Limb (tissue), 2 donors: ENCODE results near the gene ZNF683.
"Not testable (repeated sequence)": the region's sequence is repeated elsewhere in the genome, so short reads cannot be mapped to it uniquely, and the experiment has no call there.

Experiments
- DNase-seq, 2 donors: peaks; one replicate each; pipeline ENCODE4 v3.0.0-alpha.2; 2016; ENCODE audit errors: extremely low spot score in 2 of 2

ZNF683 gene

DNA sequence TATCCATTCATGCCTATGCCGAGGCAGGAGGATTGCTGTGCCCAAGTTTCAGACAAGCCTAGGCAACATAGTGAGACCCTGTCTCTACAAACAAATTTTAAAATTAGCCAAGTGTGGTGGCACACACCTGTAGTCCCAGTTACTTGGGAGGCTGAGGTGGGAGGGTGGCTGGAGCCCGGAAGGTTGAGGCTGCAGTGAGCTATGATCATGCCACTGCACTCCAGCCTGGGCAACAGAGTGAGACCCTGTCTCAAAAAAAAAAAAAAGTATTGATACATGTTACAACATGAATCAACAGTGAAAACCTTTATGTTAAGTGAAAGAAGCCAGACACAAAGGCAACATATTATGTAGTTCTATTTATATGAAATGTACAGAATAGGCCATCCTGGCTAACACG, 12.5 kb upstream of the ZNF683 start:
- DNase-seq, result not testable (repeated sequence)

DNA sequence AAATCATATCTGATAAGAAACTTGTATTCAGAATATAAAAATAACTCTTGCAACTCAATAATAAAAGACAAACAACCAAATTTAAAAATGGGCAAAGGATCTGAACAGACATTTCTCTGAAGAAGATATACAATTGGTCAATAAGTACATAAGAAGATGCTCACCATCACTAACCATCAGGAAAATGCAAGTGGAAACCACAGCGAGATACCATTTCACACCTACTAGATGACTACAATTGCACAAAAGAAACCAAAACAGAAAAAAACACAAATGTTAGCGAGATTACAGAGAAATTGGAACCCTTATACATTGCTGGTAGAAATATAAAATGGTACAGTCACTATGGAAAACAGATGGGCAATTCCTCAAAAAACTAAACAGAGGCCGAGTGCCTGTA, 11.5 kb upstream of the ZNF683 start:
- DNase-seq, result no peak

DNA sequence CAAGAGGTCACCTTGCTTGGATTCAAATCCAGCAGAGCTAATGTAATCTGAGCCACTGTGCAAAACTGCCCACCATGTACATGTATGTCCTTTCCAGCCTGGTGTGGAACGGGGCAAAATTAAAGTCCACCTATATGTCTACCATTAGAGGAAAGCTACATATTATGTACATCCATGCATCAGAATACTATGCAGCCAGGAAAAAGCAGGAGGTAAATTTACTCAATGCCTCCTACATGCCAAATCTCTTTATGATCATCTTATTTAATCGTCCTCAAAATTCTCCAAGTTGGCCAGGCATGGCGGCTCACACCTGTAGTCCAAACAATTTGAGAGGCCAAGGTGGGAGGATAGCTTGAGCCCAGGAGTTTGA, 6.3 kb upstream of the ZNF683 start:
- DNase-seq, result no peak

DNA sequence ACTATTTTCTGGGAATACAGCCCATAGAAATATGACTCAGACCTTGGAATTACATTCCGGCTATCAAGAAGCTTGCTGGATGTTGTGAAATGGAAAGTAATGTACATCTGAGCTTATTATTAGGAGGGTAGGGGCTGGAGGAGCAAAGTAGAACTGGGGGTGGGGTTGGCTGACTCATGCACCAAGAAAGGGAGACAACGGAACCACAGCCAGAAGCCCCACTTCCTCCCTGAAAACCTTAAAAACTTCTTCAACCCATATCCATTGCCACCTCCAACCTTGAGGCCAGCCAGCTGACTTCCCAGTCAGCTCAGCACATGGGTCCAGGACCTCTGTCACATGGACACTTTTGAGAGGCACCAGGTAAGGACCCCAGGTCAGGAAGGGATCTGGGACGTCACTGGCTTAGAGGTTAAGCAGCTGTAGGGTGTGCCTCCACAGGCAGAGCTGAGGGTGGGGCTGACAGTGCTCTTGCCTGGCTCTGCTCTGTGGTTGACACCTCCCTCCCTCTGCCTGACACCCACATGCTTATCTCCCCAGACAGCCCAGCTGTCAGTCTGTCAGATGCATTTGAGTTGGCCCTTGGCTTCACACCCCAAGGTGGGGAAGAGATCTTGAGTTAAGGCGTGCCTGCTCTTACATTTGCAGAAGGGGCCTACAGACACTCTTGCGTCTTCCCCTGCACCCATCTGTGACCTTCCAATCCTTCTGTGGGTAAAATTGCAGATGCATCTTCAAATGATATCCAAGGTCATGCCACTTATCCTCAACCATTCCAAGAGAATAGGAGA, 5.7 kb upstream of the ZNF683 start:
- DNase-seq, result peak in 1 of 2 donors; percentile 28

DNA sequence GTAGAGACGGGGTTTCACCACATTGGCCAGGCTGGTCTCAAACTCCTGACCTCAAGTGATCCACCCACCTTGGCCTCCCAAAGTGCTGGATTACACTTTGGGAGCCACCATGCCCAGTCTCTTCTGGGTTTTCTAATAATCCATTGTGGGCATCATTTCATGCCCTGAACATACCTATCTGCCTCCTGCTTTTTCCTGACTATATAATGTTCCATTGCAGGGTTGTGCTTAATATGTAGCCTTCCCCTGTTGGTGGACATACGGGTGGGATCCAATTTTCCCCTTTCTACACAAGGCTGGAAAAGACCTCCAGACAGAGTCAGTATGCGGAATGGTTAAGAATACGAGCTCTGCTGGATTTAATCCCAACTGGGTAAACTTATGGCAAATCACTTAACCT, 3.5 kb upstream of the ZNF683 start:
- DNase-seq, result no peak

DNA sequence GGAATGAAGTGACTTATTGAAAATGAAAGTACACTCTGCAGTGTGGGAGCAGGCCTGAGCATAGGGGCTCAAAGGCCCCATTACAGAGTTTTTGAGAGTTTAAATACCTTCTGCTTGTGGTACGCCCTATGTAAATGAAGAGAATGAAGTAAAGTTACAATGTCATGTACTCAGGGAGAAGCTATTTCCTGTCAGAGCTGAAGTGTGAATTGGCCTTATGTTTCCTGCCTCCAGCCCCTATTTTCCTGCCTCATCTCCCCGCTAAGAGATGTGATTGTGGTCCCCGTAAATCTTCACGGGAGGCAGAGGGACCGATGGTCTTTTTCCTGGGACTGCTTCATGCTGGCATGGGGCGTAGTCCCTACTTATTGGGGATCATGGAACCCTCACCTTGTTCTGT, 2.5 kb upstream of the ZNF683 start:
- DNase-seq, result no peak

DNA sequence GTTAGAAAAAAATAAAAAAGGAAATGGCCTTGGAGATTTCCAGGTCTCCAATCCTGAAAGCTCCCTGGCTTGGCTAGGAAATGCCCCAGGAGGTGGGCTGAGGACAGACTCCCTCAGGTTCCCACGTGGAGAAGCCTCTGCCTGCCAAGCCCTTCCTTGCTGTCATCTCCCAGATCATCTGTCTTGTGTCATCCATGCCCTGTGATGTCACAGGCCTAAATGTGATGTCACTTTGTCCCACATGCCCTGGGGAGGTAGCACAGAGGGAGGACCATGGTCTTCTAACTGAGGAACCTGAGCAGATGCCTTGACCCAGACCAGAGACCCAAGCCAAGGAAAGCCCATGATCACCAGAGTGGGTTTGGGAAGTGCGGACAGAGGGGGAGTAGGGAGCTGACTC, 1.8 kb upstream of the ZNF683 start:
- not testable (repeated sequence) for DNase-seq

DNA sequence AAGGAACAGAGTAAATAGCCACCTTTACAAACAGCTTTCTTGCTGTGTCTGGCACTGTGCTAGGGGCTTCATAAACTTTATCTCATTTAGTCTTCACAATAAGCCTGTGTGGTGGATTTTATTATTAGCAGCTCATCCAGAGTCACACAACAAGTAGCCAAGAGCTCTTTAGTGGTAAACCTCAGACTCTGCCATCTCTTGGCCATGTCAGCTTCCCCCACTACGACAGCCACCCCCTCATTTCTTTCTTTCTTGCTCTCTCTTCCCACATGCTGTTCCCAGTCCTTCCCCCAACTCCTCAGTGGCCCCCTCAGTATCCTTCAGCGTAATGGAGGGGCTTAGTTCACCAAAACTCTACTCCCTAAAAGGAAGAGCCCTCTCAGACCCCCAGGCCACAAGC, 1.2 kb upstream of the ZNF683 start:
- no peak for DNase-seq

DNA sequence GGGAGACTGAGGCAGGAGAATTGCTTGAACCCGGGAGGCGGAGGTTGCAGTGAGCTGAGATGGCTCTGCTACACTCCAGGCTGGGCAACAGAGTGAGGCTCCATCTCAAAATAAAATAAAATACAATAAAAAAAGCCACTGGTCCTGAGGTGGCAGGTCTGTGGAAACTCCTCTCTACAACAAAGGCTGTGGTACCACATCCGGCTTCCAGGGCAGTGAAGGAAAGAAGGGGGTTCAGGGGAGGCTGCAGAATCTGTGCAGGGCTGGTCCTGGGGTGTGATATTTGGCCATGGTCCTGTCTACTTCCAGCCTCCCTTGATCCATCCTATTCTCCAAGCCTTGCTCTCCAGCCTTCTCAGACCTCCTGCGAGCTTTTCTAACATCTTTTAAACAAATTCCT, 731 bp upstream of the ZNF683 start:
- DNase-seq, result no peak

DNA sequence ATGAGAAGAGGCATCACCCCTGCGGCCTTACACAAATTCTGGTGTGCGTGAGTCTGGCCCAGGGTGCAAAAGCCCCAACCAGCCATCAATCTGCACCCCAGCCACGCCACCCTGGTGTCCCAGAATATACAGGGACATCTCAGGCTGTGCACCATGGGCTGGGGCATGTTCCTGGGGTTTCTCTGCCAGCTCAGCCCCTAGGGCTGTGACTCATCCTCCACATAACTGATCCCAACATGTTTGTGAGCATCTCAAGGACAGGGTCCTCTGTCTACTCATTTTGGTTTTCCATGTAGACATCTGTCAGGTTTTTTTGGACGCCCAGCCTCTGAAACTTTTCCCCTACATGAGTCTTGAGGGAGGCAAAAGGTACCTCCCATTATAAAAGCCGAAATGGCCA, 511 bp downstream of the ZNF683 start:
- no peak for DNase-seq

DNA sequence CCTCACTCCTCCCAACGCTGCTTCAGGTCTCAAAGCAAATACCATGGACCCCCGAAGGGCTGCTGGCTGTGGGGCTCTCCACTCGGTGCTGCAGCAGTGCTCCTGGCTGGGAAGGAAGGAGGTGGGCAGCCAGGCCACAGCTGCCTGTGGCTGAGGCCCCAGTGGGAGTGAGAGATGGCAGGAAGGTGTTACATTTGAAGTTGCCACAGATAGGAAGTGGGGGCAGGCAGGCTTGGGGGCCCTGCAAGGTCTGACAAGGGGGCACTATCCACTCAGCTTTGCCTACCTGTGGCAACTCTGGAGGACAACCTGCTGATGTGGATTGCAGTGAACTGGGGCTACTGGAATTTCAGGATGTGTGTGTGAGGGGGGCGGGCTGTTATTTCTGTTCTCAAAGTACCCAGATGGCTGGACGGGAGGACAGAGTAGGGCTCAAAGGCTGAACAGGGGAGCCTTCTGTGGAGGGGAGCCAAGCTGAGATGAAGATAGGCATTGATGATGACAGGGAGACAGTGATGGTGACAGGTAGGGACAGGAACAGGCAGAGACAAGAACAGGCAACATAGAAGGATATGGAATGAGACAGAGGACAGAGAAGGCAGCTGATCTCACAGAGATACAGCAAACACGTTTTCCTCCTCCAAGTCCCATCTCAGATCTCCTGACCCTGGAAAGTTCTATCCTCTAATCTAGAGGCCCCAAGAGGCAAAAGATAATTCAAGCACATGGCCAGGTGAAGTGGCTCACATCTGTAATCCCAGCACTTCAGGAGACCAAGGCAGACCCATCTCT, 1.8 kb downstream of the ZNF683 start:
- DNase-seq, result no peak

DNA sequence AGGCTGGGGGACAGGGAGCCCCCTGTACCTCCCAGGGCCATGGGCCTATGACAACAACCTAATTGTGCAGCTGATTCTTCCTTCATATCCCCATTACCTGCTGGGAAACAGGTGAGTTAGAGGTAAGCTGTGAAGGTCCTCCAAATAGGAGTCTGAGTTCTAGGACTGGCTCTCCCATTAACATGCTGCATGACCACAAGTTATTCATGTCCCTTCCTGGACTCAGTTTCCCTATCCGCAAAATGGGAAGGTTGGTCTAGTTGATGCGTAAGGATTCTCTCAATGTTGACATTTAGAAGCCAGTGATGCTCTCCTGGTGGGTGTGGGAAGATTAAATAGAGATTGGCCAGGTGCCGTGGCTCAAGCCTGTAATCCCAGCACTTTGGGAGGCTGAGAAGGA, 4.1 kb downstream of the ZNF683 start:
- no peak for DNase-seq

DNA sequence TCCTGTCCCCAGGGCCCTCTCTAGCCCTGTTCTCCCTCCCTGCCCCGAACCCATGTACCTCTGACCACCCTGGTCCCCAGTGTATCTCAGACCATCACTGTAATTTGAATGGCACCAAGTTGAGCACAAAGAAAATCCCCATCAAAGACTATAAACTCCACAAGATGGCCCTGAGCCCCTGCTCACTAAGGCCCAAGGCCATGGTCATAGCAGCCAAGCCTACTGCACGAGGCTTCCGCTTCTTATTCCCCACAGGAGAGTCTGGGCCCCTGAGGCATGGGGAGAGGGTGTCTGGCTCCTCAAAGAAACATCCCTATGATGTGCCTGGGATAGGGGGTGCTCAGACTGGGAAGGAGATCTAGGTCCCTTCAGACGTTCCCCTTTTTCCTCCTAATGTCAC, 4.5 kb downstream of the ZNF683 start:
- no peak for DNase-seq

DNA sequence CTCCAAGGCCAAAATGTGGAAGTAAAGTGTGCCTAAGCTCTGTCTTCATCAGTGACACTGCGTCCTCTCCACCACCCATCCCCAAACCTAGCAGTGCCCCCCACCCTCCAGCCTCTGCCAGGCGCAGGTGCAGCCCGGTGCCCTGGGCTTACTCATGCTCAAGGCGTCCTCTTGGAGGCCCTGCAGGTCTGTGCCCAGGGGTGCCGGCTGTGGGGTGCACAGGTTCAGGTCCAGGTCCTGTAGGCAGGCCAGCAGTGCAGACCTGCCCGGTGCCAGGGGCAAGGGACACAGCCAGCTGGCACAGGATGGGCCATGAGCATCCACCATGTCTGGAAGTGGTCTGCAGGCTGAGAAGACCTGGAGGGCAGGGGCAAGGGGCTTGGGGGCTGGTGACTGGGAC, 5.1 kb downstream of the ZNF683 start:
- DNase-seq, result no peak

DNA sequence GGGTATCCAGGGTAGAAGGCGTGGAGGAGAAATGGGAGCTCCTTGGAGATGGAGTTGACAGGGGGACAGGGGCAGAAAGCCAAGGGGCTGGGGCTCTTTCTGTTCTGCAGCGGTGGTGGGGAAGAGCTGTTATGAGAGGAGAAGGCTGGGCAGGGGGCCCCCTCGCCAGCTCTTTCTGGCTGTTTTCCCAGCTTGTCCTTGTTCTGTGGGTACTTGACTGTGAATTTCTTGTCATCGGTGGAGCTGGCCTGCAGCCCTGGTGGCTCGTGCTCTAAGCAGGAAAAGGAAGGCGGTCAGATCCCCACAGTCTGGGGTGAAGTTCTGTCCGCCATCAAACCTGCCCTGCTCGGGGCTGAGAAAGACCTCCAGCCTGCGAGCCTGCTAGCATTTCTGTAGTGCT, 7.6 kb downstream of the ZNF683 start:
- DNase-seq, result no peak

DNA sequence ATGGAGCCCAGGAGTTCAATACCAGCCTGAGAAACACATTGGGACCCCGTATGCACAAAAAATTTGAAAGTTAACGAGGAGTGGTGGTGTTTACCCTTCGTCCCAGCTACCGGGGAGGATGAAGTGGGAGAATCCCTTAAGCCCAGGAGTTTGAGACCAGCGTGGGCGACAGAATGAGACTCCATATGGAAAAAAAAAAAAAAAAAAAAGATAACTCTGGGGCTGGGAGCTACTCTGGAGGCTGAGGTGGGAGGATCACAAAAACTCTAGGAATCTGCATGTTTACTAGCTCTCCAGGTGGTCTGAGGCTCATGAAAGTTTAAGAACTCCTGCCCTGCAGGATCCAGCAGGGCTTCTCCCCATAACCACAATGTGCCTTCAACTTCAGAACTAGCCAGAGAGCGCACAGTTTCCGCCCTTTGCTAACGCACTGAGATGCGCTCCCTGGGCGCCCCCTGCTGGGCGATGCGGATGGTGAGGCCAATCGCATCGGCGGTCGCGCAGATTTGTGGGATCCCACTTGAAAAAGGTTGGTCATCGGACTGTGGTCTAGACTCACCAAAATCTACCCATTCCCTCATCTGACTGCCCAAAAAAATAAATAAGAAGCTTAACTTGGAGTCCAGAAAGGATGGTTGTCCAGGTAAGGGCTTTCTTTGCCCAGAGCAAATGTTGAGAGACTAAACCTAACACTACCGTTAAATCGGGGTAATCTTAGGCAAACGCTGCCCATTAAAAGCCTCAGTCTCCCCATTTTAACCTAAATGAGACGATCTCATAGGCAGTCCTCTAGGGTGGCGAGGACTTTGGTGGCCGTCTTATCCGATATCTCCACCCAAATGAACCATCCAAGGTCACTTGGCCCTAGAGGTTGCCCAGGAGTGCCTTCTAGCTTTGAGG, 8.8 kb downstream of the ZNF683 start:
- peak; percentile 40 to 84 for DNase-seq

DNA sequence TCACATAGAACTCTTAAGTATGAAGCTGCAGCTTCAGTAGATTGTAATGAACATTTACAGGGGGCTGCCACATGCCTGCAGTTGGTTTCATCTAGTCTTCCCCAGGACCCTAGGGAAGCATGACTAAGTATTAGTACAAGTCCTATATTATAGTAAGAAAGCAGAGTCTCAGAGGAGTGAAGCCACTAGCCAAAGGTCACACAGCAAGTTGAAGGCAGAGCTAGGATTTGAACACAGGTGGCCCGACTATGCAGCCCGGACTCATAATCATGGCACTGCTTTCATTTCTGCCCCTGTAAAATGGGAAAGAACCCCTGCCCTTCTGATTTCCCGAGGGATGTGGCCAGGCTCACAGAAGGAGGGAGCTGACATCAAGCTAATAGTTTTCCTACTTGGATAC, 10.2 kb downstream of the ZNF683 start:
- DNase-seq, result no peak

DNA sequence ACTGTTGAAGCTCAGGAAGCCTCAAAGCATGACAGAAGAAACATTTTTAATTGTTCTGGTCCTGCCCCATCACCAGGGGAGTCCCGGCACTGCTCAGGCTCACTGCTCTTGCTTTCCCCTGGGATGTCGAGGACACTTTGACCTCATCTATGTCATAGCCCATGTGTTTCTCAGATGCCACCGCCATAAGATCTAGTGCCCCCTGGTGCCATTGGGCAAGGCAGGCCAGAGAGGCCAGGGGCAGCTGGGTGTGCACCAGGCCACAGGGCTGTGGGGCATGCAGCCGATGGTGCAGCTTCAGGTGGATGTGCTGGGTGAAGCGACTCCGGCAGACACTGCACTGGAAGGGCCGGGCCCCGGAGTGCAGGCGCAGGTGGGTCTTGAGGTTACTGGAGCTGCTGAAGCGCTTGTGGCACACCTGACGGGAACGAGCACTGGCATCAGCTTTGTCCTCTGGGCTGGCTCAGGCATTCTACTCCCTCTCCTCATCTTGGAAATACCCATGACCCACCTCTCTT, 10.9 kb downstream of the ZNF683 start:
- no peak for DNase-seq

DNA sequence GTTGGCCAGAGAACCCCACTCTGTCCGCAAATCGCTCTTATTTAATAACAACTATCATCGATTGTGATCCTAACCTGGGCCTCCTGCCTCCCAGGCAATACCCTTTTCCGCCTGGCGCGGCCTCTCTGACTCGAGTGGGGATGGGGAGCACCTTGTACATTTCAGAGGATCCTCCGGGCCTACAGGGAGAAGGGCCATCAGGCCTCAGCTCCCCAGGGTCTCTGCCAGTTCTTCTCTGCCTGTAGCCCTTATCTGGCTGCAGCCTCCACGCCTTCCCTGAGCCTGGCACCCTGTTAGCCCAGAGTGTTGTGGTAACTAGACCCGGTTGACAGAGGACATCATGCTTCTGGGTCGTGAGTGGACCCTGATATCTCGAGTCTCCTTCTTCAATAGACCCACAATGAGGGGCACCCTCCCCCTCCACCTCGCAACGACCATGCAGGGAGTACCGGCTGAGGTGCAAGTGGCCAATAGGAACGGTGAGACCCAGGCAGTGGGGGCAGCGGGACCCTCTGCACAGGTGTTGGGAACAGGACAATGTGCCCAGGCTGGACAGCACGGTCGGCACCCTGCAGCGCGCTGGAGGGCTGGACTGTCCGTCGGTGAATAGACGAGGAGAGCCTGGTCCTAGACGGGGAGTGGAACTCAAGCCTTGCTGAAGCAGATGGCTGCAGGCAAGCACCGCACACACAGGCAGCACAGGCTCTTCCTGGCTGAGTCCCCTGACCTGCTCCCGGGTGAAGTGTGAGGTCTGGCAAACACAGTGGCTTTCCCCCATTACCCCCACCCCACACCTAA, 11.5 kb downstream of the ZNF683 start:
- no peak for DNase-seq

DNA sequence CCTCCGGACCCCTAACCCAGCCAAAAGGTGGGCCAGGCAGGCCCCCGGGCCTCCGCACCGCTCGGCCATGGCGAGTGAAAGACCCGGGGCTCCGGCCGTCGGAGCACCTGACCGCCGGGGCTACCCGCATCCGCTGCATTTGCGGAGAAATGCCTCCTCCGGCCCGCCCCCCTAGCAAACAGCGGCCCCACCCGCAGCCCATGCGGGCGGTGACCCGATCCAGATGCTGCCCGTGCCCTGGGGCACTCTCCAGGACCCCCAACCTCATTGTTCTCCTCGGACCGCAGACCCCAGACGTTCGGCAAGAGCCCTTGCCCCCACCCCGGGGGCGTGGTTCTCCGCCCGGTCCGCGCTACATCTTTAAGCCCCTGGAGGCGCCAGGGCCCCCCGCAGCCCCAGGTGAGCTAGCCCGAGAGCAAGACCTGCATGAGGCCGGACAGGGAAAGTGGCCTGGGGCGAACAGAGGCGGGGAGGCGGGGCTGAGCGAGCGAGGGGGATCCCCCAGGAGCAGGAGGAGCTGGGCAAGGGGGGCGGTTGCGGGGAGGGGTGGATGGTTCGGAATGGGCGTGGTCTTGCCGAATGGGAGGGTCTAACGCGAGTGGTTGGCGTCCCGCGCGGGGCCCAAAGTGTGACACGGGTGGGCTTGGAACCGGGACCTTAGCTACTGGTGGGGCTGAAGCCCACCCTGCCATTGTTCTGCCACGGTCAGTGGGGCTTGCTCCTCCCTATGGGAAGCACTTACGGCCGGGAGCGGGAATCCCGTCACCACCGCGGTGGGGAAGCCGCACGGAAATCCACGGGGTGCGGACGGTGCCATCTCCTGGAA, 12.4 kb downstream of the ZNF683 start:
- peak in 1 of 2 donors; percentile 63 for DNase-seq
